ENCODE results near the gene L3MBTL1.

- no peak for TF ChIP-seq CTCF (optimal IDR thresholded peaks at IDR 0.05 in 1 of 3, IDR thresholded peaks at IDR 0.05 in 1 of 3, conservative IDR thresholded peaks at IDR 0.05 in 1 of 3; ENCODE audit: extremely low read depth in 1 of 3, insufficient read depth in 2 of 3, low read length in 3 of 3)
- TF ChIP-seq EZH2 (IDR thresholded peaks at IDR 0.05; ENCODE audit: low read length), result no peak
These were observed 42.0 kb downstream of the L3MBTL1 start for GRCh38 chr20:43549416-43550065.

All from keratinocyte (primary cell).